ENCODE results near the gene CLPSL1.

Gene CLPSL1

GRCh38 chr6:35759426-35759825 lies 21.4 kb upstream of the CLPSL1 start:
- no peak for DNase-seq (ENCODE audit: low read depth)

GRCh38 chr6:35765739-35766138 lies 15.1 kb upstream of the CLPSL1 start:
- DNase-seq (ENCODE audit: low read depth), result no peak

GRCh38 chr6:35769211-35769610 lies 11.6 kb upstream of the CLPSL1 start:
- no peak for DNase-seq (ENCODE audit: low read depth)

GRCh38 chr6:35771343-35771627 lies 9.5 kb upstream of the CLPSL1 start:
- DNase-seq (ENCODE audit: low read depth), result no peak

GRCh38 chr6:35774116-35774794 lies 6.6 kb upstream of the CLPSL1 start:
- no peak for DNase-seq (ENCODE audit: low read depth)

GRCh38 chr6:35775031-35775430 lies 5.8 kb upstream of the CLPSL1 start:
- DNase-seq (ENCODE audit: low read depth), result no peak

GRCh38 chr6:35776364-35777215 lies 4.2 kb upstream of the CLPSL1 start, which contains the start of gene CLPSL2:
Gene CLPSL2 (plus strand): TSS chr6:35776598. CDS start chr6:35776619, 21 bp downstream.
- DNase-seq (ENCODE audit: low read depth), result no peak

- no peak for DNase-seq (ENCODE audit: low read depth)
Measured at GRCh38 chr6:35777356-35778102, 3.3 kb upstream of the CLPSL1 start.

GRCh38 chr6:35778437-35778836 lies 2.4 kb upstream of the CLPSL1 start:
- DNase-seq (ENCODE audit: low read depth), result no peak

- DNase-seq (ENCODE audit: low read depth), result no peak
Measured at GRCh38 chr6:35781290-35781689, 471 bp downstream of the CLPSL1 start.

GRCh38 chr6:35782424-35782823 lies 1.6 kb downstream of the CLPSL1 start:
- DNase-seq (ENCODE audit: low read depth), result no peak

GRCh38 chr6:35784200-35784599 lies 3.4 kb downstream of the CLPSL1 start:
- no peak for DNase-seq (ENCODE audit: low read depth)

GRCh38 chr6:35786272-35786671 lies 5.5 kb downstream of the CLPSL1 start:
- DNase-seq (ENCODE audit: low read depth), result no peak

GRCh38 chr6:35786810-35787209 lies 6.0 kb downstream of the CLPSL1 start:
- DNase-seq (ENCODE audit: low read depth), result no peak

- no peak for DNase-seq (ENCODE audit: low read depth)
Measured at GRCh38 chr6:35787266-35788218, 6.7 kb downstream of the CLPSL1 start.

- DNase-seq (ENCODE audit: low read depth), result no peak
Measured at GRCh38 chr6:35788423-35788982, 7.7 kb downstream of the CLPSL1 start.

GRCh38 chr6:35790683-35791082 lies 9.9 kb downstream of the CLPSL1 start:
- no peak for DNase-seq (ENCODE audit: low read depth)

- no peak for DNase-seq (ENCODE audit: low read depth)
Measured at GRCh38 chr6:35794536-35795452, 14.0 kb downstream of the CLPSL1 start.

GRCh38 chr6:35795453-35796071 lies 14.7 kb downstream of the CLPSL1 start:
- no peak for DNase-seq (ENCODE audit: low read depth)

- no peak for DNase-seq (ENCODE audit: low read depth)
Measured at GRCh38 chr6:35796236-35796635, 15.4 kb downstream of the CLPSL1 start.
